Heart right ventricle (tissue), 16 donors: ENCODE results near the gene HLA-DOA. TPM values are rescaled to one million over a fixed set of nuclear protein-coding genes. Genes with fewer than 3 reads are reported as not detected.

Experiments
- ATAC-seq, 8 donors: fragments of 200-7000 bp; cut with Tn5 transposase; one replicate each; pipeline ENCODE4 v1.9.1; 2020; ENCODE audit warnings: mild to moderate bottlenecking in 8 of 8, moderate library complexity in 8 of 8, moderate number of reproducible peaks in 1 of 8
- DNase-seq, 2 donors: peaks; one replicate each; pipeline ENCODE4 v3.0.0-alpha.2; 2020
- H3K27ac ChIP-seq, 10 donors: fragments of 200-600 bp; sonication (generic) in 2 of 10; one replicate each; pipeline versions ENCODE4 v1.5.0 to v1.8.0; 2020 to 2022; ENCODE audit warnings: mild to moderate bottlenecking in 3 of 10
- H3K27me3 ChIP-seq, 7 donors: fragments of 200-600 bp; one replicate each; pipeline ENCODE4 v1.8.0; 2021 to 2022; ENCODE audit warnings: mild to moderate bottlenecking in 2 of 7
- H3K36me3 ChIP-seq, 9 donors: fragments of 200-600 bp; sonication (generic) in 1 of 9; one replicate each; pipeline versions ENCODE4 v1.5.0 to v1.8.0; 2020 to 2022; ENCODE audit warnings: mild to moderate bottlenecking in 2 of 9
- H3K4me1 ChIP-seq, 9 donors: fragments of 200-600 bp; sonication (generic) in 1 of 9; one replicate each; pipeline versions ENCODE4 v1.5.0 to v1.8.0; 2020 to 2022; ENCODE audit warnings: mild to moderate bottlenecking in 4 of 9
- H3K4me3 ChIP-seq, 10 donors: fragments of 200-600 bp; sonication (generic) in 2 of 10; one replicate each; pipeline versions ENCODE4 v1.5.0 to v1.8.0; 2020 to 2022; ENCODE audit warnings: mild to moderate bottlenecking in 7 of 10, moderate library complexity in 2 of 10
- H3K9me3 ChIP-seq, 11 donors: fragments of 200-600 bp in 10 of 11; sonication (generic) in 2 of 11; one replicate each; pipeline versions ENCODE4 v1.5.0 to v1.8.0; 2013 to 2022; ENCODE audit warnings: mild to moderate bottlenecking in 2 of 11, control low read depth in 1 of 11, moderate library complexity in 1 of 11
- CTCF ChIP-seq, 9 donors: fragments of 200-600 bp; sonication (generic) in 2 of 9; IDR thresholded peaks; one replicate each; pipeline versions ENCODE4 v1.5.0 to v1.8.0; 2021 to 2022; ENCODE audit warnings: antibody characterized with exemption in 9 of 9, mild to moderate bottlenecking in 5 of 9, moderate library complexity in 1 of 9
- WGBS, 2 donors: extraction: QIAGEN DNeasy Blood & Tissue Kit; methylation state at CpG; one replicate each; pipeline ENCODE4 v1.1.7; 2013; ENCODE audit warnings: inconsistent platforms in 1 of 2; 5-methylcytosine and 5-hydroxymethylcytosine counted together
- intact Hi-C, 10 donors: fragments of 100-400 bp; cut with DNase I; formaldehyde crosslinking; loops; one replicate each; pipeline versions ENCODE4 v1.11.1 to v1.14.2; 2022
- polyA plus RNA-seq, 2 donors: library from polyadenylated mRNA; stranded (reverse); fragments of 200-250 nt; gene quantifications; one replicate each; pipeline ENCODE4 v1.2.3, GENCODE V29; 2013
- total RNA-seq, 10 donors: library from RNA; stranded (reverse); fragmentation: NEBNext Ultra II Directional in 3 of 10; extraction: Animal tissue kit (Norgen Biotek cat#: 25700) in 3 of 10; gene quantifications; one replicate each; pipeline versions ENCODE4 v1.2.1 to v1.2.4, GENCODE V29; 2021 to 2023
- donor health status: Arrhythmogenic right ventricular cardiomyopathy.
- donor health status: ischemic (EF 13 %, LVEDD 7.1; RV severe dilation, severe dysfunction).
- donor health status: healthy with polysubstance abuse.
- donor health status: DM: no; HTN: yes; CAD: no.
- donor health status: DM: no; HTN: no; CAD: no.
- donor health status: ischemic (EF 25% LVEDD 6.9; RV normal size, moderate dysfunction).
- donor health status: ischemic (EF 25% LVEDD 5.7; RV mildly dilated, moderate dysfunction).
- donor health status: healthy.
- donor health status: DM: yes; HTN: yes; CAD: no.
- donor health status: Ischemic cardiomyopathy.
- donor health status: ischemic (EF 35%, LVEDD 5.7; RV mildly dilated, moderate dysfunction).
- donor health status: nonischemic (EF 11% LVEDD 7.7; RV severe dilation, severe dysfunction).
- donor health status: DM: yes; HTN: yes; CAD: no.
- donor health status: PGD.
- donor health status: ischemic (EF 29% LVEDD 5.4; RV normal size, mild dysfunction).
- donor health status: nonischemic (EF 23%, LVEDD 6.1; RV moderate dilation, normal function).

The HLA-DOA gene
- total and polyA plus RNA-seq, 12 donors: 0.65 to 22.8 (median 2.0) TPM

GRCh38 chr6:32970413-32971241 is 38.8 kb downstream of the HLA-DOA start:
- DNase-seq: peak; percentile 91 to 93
- intact Hi-C loops: loop anchor here in 1 of 10 donors (5.0 kb wide), 1 partner anchor 773 kb away; no protein-coding TSS in a partner anchor
- peak overlapping the region; percentile 93 to 100 (median 100) for H3K27ac ChIP-seq
- peaks cover 9 to 42% (median 31%) of the 10 kb centered on the region in 9 donors for H3K4me1 ChIP-seq
- 1% methylated on average over 34 to 43 of the region's 43 CpGs for WGBS, 2 donors
- no peaks in the 10 kb centered on the region for H3K9me3 ChIP-seq
- peak; percentile 35 to 69 (median 61) for ATAC-seq
- H3K4me3 ChIP-seq: peak overlapping the region; percentile 51 to 99 (median 90)
- H3K27me3 ChIP-seq: no peaks in the 10 kb centered on the region
- no peak for TF ChIP-seq CTCF (IDR thresholded peaks at IDR 0.05)
- H3K36me3 ChIP-seq: peaks cover 7 to 36% (median 15%) of the 10 kb centered on the region in 9 donors

- WGBS, 2 donors: 0 to 1% methylated on average over 19 of the region's 19 CpGs
- peak in 8 of 9 donors; percentile 13 to 49 (median 33) for TF ChIP-seq CTCF (IDR thresholded peaks at IDR 0.05)
- peak overlapping the region; percentile 93 to 100 (median 100) for H3K27ac ChIP-seq
- H3K27me3 ChIP-seq: no peaks in the 10 kb centered on the region
- H3K36me3 ChIP-seq: peaks cover 7 to 28% (median 10%) of the 10 kb centered on the region in 9 donors
- H3K9me3 ChIP-seq: no peaks in the 10 kb centered on the region
- peak overlapping the region; percentile 51 to 99 (median 90) for H3K4me3 ChIP-seq
- DNase-seq: peak; percentile 73 to 89
- peak; percentile 3 to 33 (median 18) for ATAC-seq
- H3K4me1 ChIP-seq: peaks cover 8 to 37% (median 24%) of the 10 kb centered on the region in 9 donors
- intact Hi-C loops: loop anchor here in 3 of 10 donors (5.0 kb wide), 4 partner anchors 38 to 773 kb away; no protein-coding TSS in a partner anchor
Observed at GRCh38 chr6:32969685-32970412, 39.5 kb downstream of the HLA-DOA start.

GRCh38 chr6:32968867-32969684 is 40.3 kb downstream of the HLA-DOA start:
- Histone ChIP-seq H3K4me3 (peak overlapping the region; percentile 51 to 99 (median 90)), H3K4me1 (peaks cover 3 to 38% (median 17%) of the 10 kb centered on the region in 9 donors), H3K27me3 (no peaks in the 10 kb centered on the region), H3K36me3 (peaks cover 3 to 20% (median 9%) of the 10 kb centered on the region in 9 donors), H3K27ac (peak overlapping the region; percentile 93 to 100 (median 100)), H3K9me3 (no peaks in the 10 kb centered on the region)
- 0 to 2% methylated on average over 38 to 40 of the region's 40 CpGs for WGBS, 2 donors
- peak; percentile 69 to 75 for DNase-seq
- intact Hi-C loops: loop anchor here in 3 of 10 donors (1.0 to 5.0 kb wide), 4 partner anchors 16 to 228 kb away; partner anchors contain the start of gene HLA-DMA (in 1 of the 3)
- peak in 2 of 9 donors; percentile 12 to 27 for TF ChIP-seq CTCF (IDR thresholded peaks at IDR 0.05)
- peak; percentile 34 to 58 (median 52) for ATAC-seq
